HG02943 (cell line): ENCODE results near the gene TMEM87A.
"Not testable (repeated sequence)": the region's sequence is repeated elsewhere in the genome, so short reads cannot be mapped to it uniquely, and the experiment has no call there.

Source experiments
- ATAC-seq: cut with Tn5 transposase; IDR thresholded peaks from one replicate; pipeline ENCODE4 v1.9.1; 2021; ENCODE audit warnings: mild to moderate bottlenecking, low read depth, moderate library complexity; ENCODE audit not compliant: unreplicated experiment

The TMEM87A gene

GRCh38 chr15:42273900-42274701 lies 868 bp upstream of the TMEM87A start:
- peak; percentile 20 for ATAC-seq

- ATAC-seq = no peak
These were observed 2.2 kb downstream of the TMEM87A start for GRCh38 chr15:42270996-42271395.

GRCh38 chr15:42270551-42270950 lies 2.7 kb downstream of the TMEM87A start:
- ATAC-seq = no peak

GRCh38 chr15:42267286-42267685 lies 5.9 kb downstream of the TMEM87A start:
- ATAC-seq = no peak

GRCh38 chr15:42264795-42265194 lies 8.4 kb downstream of the TMEM87A start:
- ATAC-seq = no peak

GRCh38 chr15:42253300-42253699 lies 19.9 kb downstream of the TMEM87A start:
- ATAC-seq = no peak

GRCh38 chr15:42240823-42241222 lies 32.4 kb downstream of the TMEM87A start:
- no peak for ATAC-seq

- no peak for ATAC-seq
These were observed 33.6 kb downstream of the TMEM87A start for GRCh38 chr15:42239528-42240182.

GRCh38 chr15:42233107-42233506 lies 40.1 kb downstream of the TMEM87A start:
- ATAC-seq = no peak

GRCh38 chr15:42232606-42233005 lies 40.6 kb downstream of the TMEM87A start:
- ATAC-seq = no peak

- ATAC-seq = no peak
These were observed 42.1 kb downstream of the TMEM87A start for GRCh38 chr15:42231088-42231487.

- not testable (repeated sequence) for ATAC-seq
These were observed 44.3 kb downstream of the TMEM87A start for GRCh38 chr15:42228981-42229380.

GRCh38 chr15:42228036-42228435 lies 45.2 kb downstream of the TMEM87A start:
- ATAC-seq = no peak

GRCh38 chr15:42226648-42227047 lies 46.6 kb downstream of the TMEM87A start:
- no peak for ATAC-seq

GRCh38 chr15:42220216-42220615 lies 53.0 kb downstream of the TMEM87A start:
- no peak for ATAC-seq

GRCh38 chr15:42218953-42219592 lies 54.2 kb downstream of the TMEM87A start:
- ATAC-seq = no peak

GRCh38 chr15:42217568-42217967 lies 55.7 kb downstream of the TMEM87A start:
- ATAC-seq = no peak

- no peak for ATAC-seq
These were observed 57.1 kb downstream of the TMEM87A start for GRCh38 chr15:42215913-42216829.

GRCh38 chr15:42214600-42214999 lies 58.6 kb downstream of the TMEM87A start:
- no peak for ATAC-seq

GRCh38 chr15:42213511-42213910 lies 59.7 kb downstream of the TMEM87A start:
- no peak for ATAC-seq
